GM21576 (cell line): Measurements from ENCODE around the gene APEX1.
"Not testable (repeated sequence)": the region's sequence is repeated elsewhere in the genome, so short reads cannot be mapped to it uniquely, and the experiment has no call there.

Experiments
- ATAC-seq: cut with Tn5 transposase; IDR thresholded peaks from one replicate; pipeline ENCODE4 v1.9.1; 2021; ENCODE audit warnings: mild to moderate bottlenecking, moderate library complexity; ENCODE audit not compliant: unreplicated experiment

Gene APEX1

GRCh38 chr14:20435582-20436362 is 19.3 kb upstream of the APEX1 start, which contains the start of gene KLHL33:
Gene KLHL33 (minus strand): TSS chr14:20436166. CDS start chr14:20435811, 355 bp downstream.
- no peak for ATAC-seq

- no peak for ATAC-seq
These were observed 18.7 kb upstream of the APEX1 start for GRCh38 chr14:20436363-20436755.

- no peak for ATAC-seq
These were observed 16.4 kb upstream of the APEX1 start for GRCh38 chr14:20438664-20439063.

GRCh38 chr14:20440465-20440864 is 14.6 kb upstream of the APEX1 start:
- ATAC-seq: no peak

GRCh38 chr14:20440882-20441281 is 14.1 kb upstream of the APEX1 start:
- peak; percentile 77 for ATAC-seq

- no peak for ATAC-seq
These were observed 13.6 kb upstream of the APEX1 start for GRCh38 chr14:20441461-20441860.

- ATAC-seq: not testable (repeated sequence)
These were observed 11.4 kb upstream of the APEX1 start for GRCh38 chr14:20443650-20444049.

GRCh38 chr14:20446889-20447288 is 8.1 kb upstream of the APEX1 start:
- ATAC-seq: no peak

- not testable (repeated sequence) for ATAC-seq
These were observed 2.2 kb upstream of the APEX1 start for GRCh38 chr14:20452831-20453230.

GRCh38 chr14:20455355-20456300 is 602 bp downstream of the APEX1 start:
- ATAC-seq: peak; percentile 40

- ATAC-seq: no peak
These were observed 1.9 kb downstream of the APEX1 start for GRCh38 chr14:20456971-20457370.

- no peak for ATAC-seq
These were observed 3.2 kb downstream of the APEX1 start for GRCh38 chr14:20458031-20458789.

- peak; percentile 7 for ATAC-seq
These were observed 5.6 kb downstream of the APEX1 start for GRCh38 chr14:20460458-20461224.

- ATAC-seq: peak; percentile 88
These were observed 6.5 kb downstream of the APEX1 start, which contains the start of gene PIP4P1 for GRCh38 chr14:20461225-20462141. Gene PIP4P1 (minus strand): TSS chr14:20461434. CDS start chr14:20461325, 109 bp downstream.

GRCh38 chr14:20468764-20469241 is 13.8 kb downstream of the APEX1 start:
- ATAC-seq: no peak

- peak; percentile 93 for ATAC-seq
These were observed 14.3 kb downstream of the APEX1 start, which contains the start of gene PNP for GRCh38 chr14:20469242-20469889. Gene PNP (plus strand): TSS chr14:20469406. CDS start chr14:20469525, 119 bp downstream.

- peak; percentile 28 for ATAC-seq
These were observed 15.0 kb downstream of the APEX1 start for GRCh38 chr14:20469890-20470602.

GRCh38 chr14:20470603-20470901 is 15.5 kb downstream of the APEX1 start:
- no peak for ATAC-seq
